Gastroesophageal sphincter (tissue), 4 donors: ENCODE measurements around the gene SF3B6. TPM values are rescaled to one million over a fixed set of nuclear protein-coding genes. Genes with fewer than 3 reads are reported as not detected.

Source experiments
- ATAC-seq: fragments of 150-250 bp; one replicate; pipeline ENCODE4 v1.9.1; 2016; ENCODE audit warnings: mild to moderate bottlenecking, moderate library complexity
- H3K27ac ChIP-seq, 4 donors: fragments of 200-600 bp; sonication (generic) in 3 of 4; 1 replicate in 3 of 4; 2 replicates in 1 of 4; pipeline ENCODE4 v1.5.1; 2016 to 2019
- H3K27me3 ChIP-seq: fragments of 200-600 bp; sonication (generic); one replicate; pipeline ENCODE4 v1.5.1; 2019
- H3K36me3 ChIP-seq, 2 donors: fragments of 200-600 bp; sonication (generic); one replicate each; pipeline ENCODE4 v1.5.1; 2019; ENCODE audit warnings: control low read depth in 1 of 2
- H3K4me1 ChIP-seq, 3 donors: fragments of 200-600 bp; sonication (generic); 1 replicate in 2 of 3; 2 replicates in 1 of 3; pipeline ENCODE4 v1.5.1; 2016 to 2019; ENCODE audit warnings: control low read depth in 2 of 3
- H3K4me3 ChIP-seq, 2 donors: fragments of 200-600 bp; sonication (generic); one replicate each; pipeline ENCODE4 v1.5.1; 2019; ENCODE audit warnings: mild to moderate bottlenecking in 1 of 2, moderate library complexity in 1 of 2
- H3K9me3 ChIP-seq, 3 donors: fragments of 200-600 bp; sonication (generic); one replicate each; pipeline ENCODE4 v1.5.1; 2017 to 2019; ENCODE audit warnings: control low read depth in 2 of 3
- CTCF ChIP-seq, 4 experiments: fragments of 200-600 bp in 2 of 4; fragments of 450-650 bp in 2 of 4; sonication (generic) in 1 of 4; IDR thresholded peaks; one replicate each; pipeline ENCODE4 v1.5.1; 2017 to 2019; ENCODE audit warnings: antibody characterized with exemption in 4 of 4, mild to moderate bottlenecking in 2 of 4, moderate library complexity in 2 of 4
- EP300 ChIP-seq: sonication (generic); formaldehyde crosslinking; IDR thresholded peaks from one replicate; pipeline ENCODE4 v1.6.1; 2017; ENCODE audit warnings: antibody characterized with exemption, mild to moderate bottlenecking
- POLR2A ChIP-seq, 2 donors: fragments of 450-650 bp; IDR thresholded peaks; one replicate each; pipeline ENCODE4 v1.6.1; 2017; ENCODE audit warnings: antibody characterized with exemption in 2 of 2, mild to moderate bottlenecking in 2 of 2, moderate library complexity in 1 of 2
- POLR2AphosphoS5 ChIP-seq: sonication (generic); formaldehyde crosslinking; IDR thresholded peaks from one replicate; pipeline ENCODE4 v1.6.1; 2017; ENCODE audit warnings: antibody characterized with exemption
- WGBS, 2 donors: methylation state at CpG; one replicate each; pipeline ENCODE4 v1.1.5; 2018; ENCODE audit warnings: low coverage in 1 of 2; 5-methylcytosine and 5-hydroxymethylcytosine counted together
- small RNA-seq, 4 donors: library from RNA; depleted of rRNA; stranded (forward); fragments of <200 nt; gene quantifications; one replicate each; pipeline ENCODE3, GENCODE V24; 2016
- total RNA-seq, 4 donors: library from RNA; depleted of rRNA; stranded (reverse); fragments of >200 nt; gene quantifications; one replicate each; pipeline ENCODE4 v1.1.0, GENCODE V29; 2016

SF3B6 gene
- total RNA-seq, 4 donors from 2014 or later = 96.8 to 128 (median 115) TPM

GRCh38 chr2:24018241-24018640 is 57.9 kb downstream of the SF3B6 start:
- WGBS, 2 donors = 69 to 86% methylated on average over 4 to 6 of the region's 9 CpGs
- H3K4me3 ChIP-seq = no peak overlapping the region
- peaks cover under 1% of the 10 kb centered on the region for H3K27me3 ChIP-seq
- H3K27ac ChIP-seq = no peak overlapping the region
- no peaks in the 10 kb centered on the region for H3K4me1 ChIP-seq
- no peaks in the 10 kb centered on the region for H3K9me3 ChIP-seq
- no peak for ATAC-seq
- H3K36me3 ChIP-seq = peaks cover 0 to 18% of the 10 kb centered on the region in 2 donors
- TF ChIP-seq EP300 (no peak), CTCF (IDR thresholded peaks at IDR 0.05) (no peak), POLR2AphosphoS5 (no peak), POLR2A (IDR thresholded peaks at IDR 0.05) (no peak)

- no peaks in the 10 kb centered on the region for H3K9me3 ChIP-seq
- no peak for TF ChIP-seq CTCF (IDR thresholded peaks at IDR 0.05)
- no peak for TF ChIP-seq POLR2AphosphoS5
- no peak for TF ChIP-seq POLR2A (IDR thresholded peaks at IDR 0.05)
- no peak for TF ChIP-seq EP300
- H3K27ac ChIP-seq = no peak overlapping the region
- no peak for ATAC-seq
- no peak overlapping the region for H3K4me3 ChIP-seq
- H3K4me1 ChIP-seq = no peaks in the 10 kb centered on the region
- H3K27me3 ChIP-seq = peaks cover 6% of the 10 kb centered on the region
- H3K36me3 ChIP-seq = peaks cover 0 to 12% of the 10 kb centered on the region in 2 donors
- WGBS, 2 donors = 82% methylated on average over 3 of the region's 8 CpGs
Measured at GRCh38 chr2:24017711-24018110, 58.4 kb downstream of the SF3B6 start.

Small RNA genes lying within 50 kb of the gene (small RNA-seq; reads per million reads assigned to genes)
- gene RNU6-370P = 0 reads per million in 4 donors

Other genes starting within 250 kb of the SF3B6 start
- 10 to 100 TPM; 10.4 to 36.1 (median 16.8) TPM for gene ATAD2B, start 149.2 kb downstream of the SF3B6 start, total RNA-seq
- gene UBXN2A, start 135.9 kb downstream of the SF3B6 start, total RNA-seq = 10 to 100 TPM; 19.1 to 29.3 (median 22.2) TPM
- gene MFSD2B, start 66.2 kb downstream of the SF3B6 start, total RNA-seq = under 1 TPM in 1 of 4 donors, not detected in 3; 0.39 TPM
- gene WDCP, start 28.9 kb downstream of the SF3B6 start, total RNA-seq = 1 to 10 TPM; 5.9 to 7.3 (median 6.4) TPM
- 1 to 10 TPM; 2.3 to 8.6 (median 5.5) TPM for gene FKBP1B, start 26.6 kb downstream of the SF3B6 start, total RNA-seq
- 10 to 100 TPM in 1 of 4 donors, 1 to 10 TPM in 3; 5.6 to 10.1 (median 8.9) TPM for gene TP53I3, start 8.5 kb upstream of the SF3B6 start, total RNA-seq
- under 1 TPM in 1 of 4 donors, not detected in 3; 0.94 TPM for gene PFN4, start 47.0 kb upstream of the SF3B6 start, total RNA-seq
- gene FAM228B, start 47.1 kb upstream of the SF3B6 start, total RNA-seq = 10 to 100 TPM; 24.0 to 45.5 (median 30.9) TPM
- gene FAM228A, start 98.7 kb upstream of the SF3B6 start, total RNA-seq = 1 to 10 TPM in 3 of 4 donors, under 1 TPM in 1; 0.54 to 3.7 (median 2.0) TPM